ENCODE measurements around the gene MGLL.

The MGLL gene

GRCh38 chr3:127819656-127820055 lies 2.7 kb downstream of the MGLL start:
- no peaks in the 10 kb centered on the region for H3K9me3 ChIP-seq (ENCODE audit: control insufficient read depth, insufficient read depth, low read length)
- H3K36me3 ChIP-seq (ENCODE audit: control insufficient read depth, insufficient read depth, low read length), result no peaks in the 10 kb centered on the region
- H3K9ac ChIP-seq (ENCODE audit: low read depth, low read length), result no peak overlapping the region
- H3K4me3 ChIP-seq (ENCODE audit: low read depth, low read length), result no peak overlapping the region
- H3K27me3 ChIP-seq (ENCODE audit: control insufficient read depth, insufficient read depth, low read length), result peaks cover 28% of the 10 kb centered on the region
- peaks cover 2% of the 10 kb centered on the region for H3K4me1 ChIP-seq (ENCODE audit: control insufficient read depth, insufficient read depth, low read length)

DNA sequence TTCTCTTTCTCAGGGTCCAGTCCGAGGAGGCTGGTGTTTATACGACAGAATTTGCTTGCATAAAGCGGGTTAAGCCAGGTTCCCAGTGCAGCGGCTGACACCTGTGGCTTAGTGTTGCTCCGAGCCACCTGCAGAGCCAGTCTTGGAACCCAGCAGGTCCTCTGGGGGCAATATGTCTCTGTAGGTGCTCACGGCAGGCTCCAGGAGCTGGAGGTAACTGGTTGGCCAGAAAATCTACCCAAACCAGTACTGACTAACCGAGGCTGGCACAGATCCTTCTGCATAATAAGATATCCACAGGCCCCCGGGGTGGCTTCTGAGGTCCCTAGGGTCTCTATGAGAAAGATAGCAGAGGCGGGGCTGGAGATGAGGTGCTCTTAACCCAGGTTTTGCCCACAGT lies 3.2 kb downstream of the MGLL start:
- H3K9ac ChIP-seq (ENCODE audit: low read depth, low read length), result no peak overlapping the region
- H3K9me3 ChIP-seq (ENCODE audit: control insufficient read depth, insufficient read depth, low read length), result no peaks in the 10 kb centered on the region
- H3K4me3 ChIP-seq (ENCODE audit: low read depth, low read length), result no peak overlapping the region
- peaks cover 2% of the 10 kb centered on the region for H3K4me1 ChIP-seq (ENCODE audit: control insufficient read depth, insufficient read depth, low read length)
- peaks cover 27% of the 10 kb centered on the region for H3K27me3 ChIP-seq (ENCODE audit: control insufficient read depth, insufficient read depth, low read length)
- H3K36me3 ChIP-seq (ENCODE audit: control insufficient read depth, insufficient read depth, low read length), result no peaks in the 10 kb centered on the region

DNA sequence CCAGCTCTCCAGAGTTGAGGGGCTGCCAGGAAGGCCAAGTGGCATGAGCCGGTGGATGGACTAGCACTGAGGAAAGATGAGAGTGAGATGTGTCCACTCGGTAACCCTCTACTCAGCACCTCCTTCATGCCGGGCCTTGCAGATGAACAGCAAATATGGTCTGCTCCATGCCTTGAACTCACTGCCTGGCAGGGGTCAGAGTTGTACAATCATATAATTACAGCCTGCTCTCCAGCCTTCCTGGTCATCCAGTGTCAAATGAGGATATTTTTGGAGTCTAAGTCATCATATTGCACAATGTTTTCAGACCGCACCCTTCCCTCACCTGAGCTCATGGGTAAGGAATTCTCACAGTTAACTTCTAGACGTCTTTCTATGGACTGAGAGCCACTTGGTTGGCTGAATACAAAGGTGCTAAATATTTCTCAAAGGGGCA lies 4.9 kb downstream of the MGLL start:
- Histone ChIP-seq H3K36me3 (ENCODE audit: control insufficient read depth, insufficient read depth, low read length) (no peaks in the 10 kb centered on the region), H3K27me3 (ENCODE audit: control insufficient read depth, insufficient read depth, low read length) (peaks cover 16% of the 10 kb centered on the region), H3K9me3 (ENCODE audit: control insufficient read depth, insufficient read depth, low read length) (no peaks in the 10 kb centered on the region), H3K9ac (ENCODE audit: low read depth, low read length) (no peak overlapping the region), H3K4me1 (ENCODE audit: control insufficient read depth, insufficient read depth, low read length) (peaks cover 2% of the 10 kb centered on the region), H3K4me3 (ENCODE audit: low read depth, low read length) (no peak overlapping the region)

DNA sequence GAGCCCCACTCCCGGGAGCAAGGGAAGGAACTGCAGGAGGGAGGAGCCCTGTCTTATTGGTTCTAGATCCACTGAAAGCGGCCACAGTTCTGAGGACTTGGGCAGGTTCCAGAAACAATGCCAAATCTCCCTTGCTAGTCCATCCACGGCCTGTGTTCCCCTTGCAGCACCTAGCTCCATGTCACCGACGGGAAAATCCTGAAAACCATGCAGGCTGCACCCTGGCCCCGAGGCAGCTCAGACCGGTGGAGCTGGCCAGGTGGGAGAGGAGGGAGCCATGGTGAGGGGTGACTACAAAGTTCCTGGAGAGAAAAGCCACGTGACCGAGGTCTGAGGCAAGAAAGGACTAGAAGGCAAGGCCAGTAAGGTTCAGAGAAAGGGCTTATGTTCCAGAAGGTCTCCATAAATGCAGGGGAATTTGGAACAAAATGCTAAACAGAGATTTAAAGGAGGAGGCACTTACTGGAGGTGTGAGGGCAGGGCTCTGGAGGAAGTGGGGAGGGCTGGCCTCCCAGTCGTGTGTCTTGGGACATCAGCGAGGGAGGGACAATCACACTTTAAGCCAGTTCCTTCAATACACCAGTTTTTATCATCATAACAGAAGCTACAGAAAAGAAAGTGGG lies 5.4 kb downstream of the MGLL start:
- Histone ChIP-seq H3K27me3 (ENCODE audit: control insufficient read depth, insufficient read depth, low read length) (peaks cover 11% of the 10 kb centered on the region), H3K9me3 (ENCODE audit: control insufficient read depth, insufficient read depth, low read length) (no peaks in the 10 kb centered on the region), H3K36me3 (ENCODE audit: control insufficient read depth, insufficient read depth, low read length) (no peaks in the 10 kb centered on the region), H3K4me1 (ENCODE audit: control insufficient read depth, insufficient read depth, low read length) (peaks cover 2% of the 10 kb centered on the region), H3K4me3 (ENCODE audit: low read depth, low read length) (no peak overlapping the region), H3K9ac (ENCODE audit: low read depth, low read length) (no peak overlapping the region)

- Histone ChIP-seq H3K4me1 (ENCODE audit: control insufficient read depth, insufficient read depth, low read length) (peaks cover 2% of the 10 kb centered on the region), H3K9me3 (ENCODE audit: control insufficient read depth, insufficient read depth, low read length) (no peaks in the 10 kb centered on the region), H3K9ac (ENCODE audit: low read depth, low read length) (no peak overlapping the region), H3K36me3 (ENCODE audit: control insufficient read depth, insufficient read depth, low read length) (no peaks in the 10 kb centered on the region), H3K4me3 (ENCODE audit: low read depth, low read length) (no peak overlapping the region), H3K27me3 (ENCODE audit: control insufficient read depth, insufficient read depth, low read length) (peaks cover 2% of the 10 kb centered on the region)
Measured at GRCh38 chr3:127815641-127816605, 6.4 kb downstream of the MGLL start.

DNA sequence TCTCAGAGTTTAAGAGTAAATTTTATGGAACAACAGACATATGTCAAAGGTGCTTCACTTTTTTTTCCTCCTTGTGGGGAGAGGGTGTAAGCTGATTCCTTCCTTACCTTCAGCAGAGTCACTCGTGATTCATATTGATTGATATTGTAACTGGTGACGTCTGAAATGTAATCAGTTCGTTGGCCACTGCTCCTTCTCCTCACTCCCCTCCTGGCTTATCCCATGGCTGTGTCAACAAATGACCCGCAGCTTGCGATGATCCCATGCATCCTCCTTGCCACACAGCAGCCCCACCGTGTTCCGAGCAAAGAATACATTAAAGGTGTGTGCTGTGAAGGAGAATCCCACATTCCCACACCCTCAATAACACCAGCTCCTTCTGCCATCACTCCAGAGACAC lies 7.3 kb downstream of the MGLL start:
- H3K4me3 ChIP-seq (ENCODE audit: low read depth, low read length), result no peak overlapping the region
- no peaks in the 10 kb centered on the region for H3K27me3 ChIP-seq (ENCODE audit: control insufficient read depth, insufficient read depth, low read length)
- no peaks in the 10 kb centered on the region for H3K36me3 ChIP-seq (ENCODE audit: control insufficient read depth, insufficient read depth, low read length)
- H3K4me1 ChIP-seq (ENCODE audit: control insufficient read depth, insufficient read depth, low read length), result no peaks in the 10 kb centered on the region
- no peak overlapping the region for H3K9ac ChIP-seq (ENCODE audit: low read depth, low read length)
- H3K9me3 ChIP-seq (ENCODE audit: control insufficient read depth, insufficient read depth, low read length), result no peaks in the 10 kb centered on the region

DNA sequence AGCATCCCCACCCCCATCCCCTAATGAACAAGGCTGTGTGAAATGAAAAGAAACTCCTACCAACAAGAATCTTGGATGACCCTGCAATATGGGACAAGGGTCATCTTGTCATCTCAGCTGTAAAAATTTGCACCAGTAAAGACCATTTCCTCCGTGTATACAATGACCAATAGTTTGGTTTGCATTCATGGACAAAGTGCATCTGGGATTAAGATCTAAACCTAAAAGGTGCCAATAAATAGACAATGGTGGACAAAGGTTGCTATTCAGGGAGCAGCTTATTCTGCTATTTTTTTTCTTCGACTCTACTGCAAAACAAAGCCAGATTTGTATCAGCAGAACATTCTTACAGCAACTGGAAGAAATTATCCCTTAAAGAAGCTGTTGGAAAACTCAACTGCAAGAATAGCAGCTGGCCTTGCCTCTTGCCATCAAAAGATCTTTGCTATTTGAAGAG lies 8.0 kb downstream of the MGLL start:
- Histone ChIP-seq H3K4me1 (ENCODE audit: control insufficient read depth, insufficient read depth, low read length) (no peaks in the 10 kb centered on the region), H3K9ac (ENCODE audit: low read depth, low read length) (no peak overlapping the region), H3K9me3 (ENCODE audit: control insufficient read depth, insufficient read depth, low read length) (no peaks in the 10 kb centered on the region), H3K27me3 (ENCODE audit: control insufficient read depth, insufficient read depth, low read length) (no peaks in the 10 kb centered on the region), H3K4me3 (ENCODE audit: low read depth, low read length) (no peak overlapping the region), H3K36me3 (ENCODE audit: control insufficient read depth, insufficient read depth, low read length) (no peaks in the 10 kb centered on the region)

GRCh38 chr3:127812151-127812550 lies 10.2 kb downstream of the MGLL start:
- Histone ChIP-seq H3K4me1 (ENCODE audit: control insufficient read depth, insufficient read depth, low read length) (no peaks in the 10 kb centered on the region), H3K9ac (ENCODE audit: low read depth, low read length) (no peak overlapping the region), H3K4me3 (ENCODE audit: low read depth, low read length) (no peak overlapping the region), H3K36me3 (ENCODE audit: control insufficient read depth, insufficient read depth, low read length) (no peaks in the 10 kb centered on the region), H3K9me3 (ENCODE audit: control insufficient read depth, insufficient read depth, low read length) (no peaks in the 10 kb centered on the region), H3K27me3 (ENCODE audit: control insufficient read depth, insufficient read depth, low read length) (no peaks in the 10 kb centered on the region)

- H3K9ac ChIP-seq (ENCODE audit: low read depth, low read length), result no peak overlapping the region
Measured at GRCh38 chr3:127811717-127812116, 10.6 kb downstream of the MGLL start.

GRCh38 chr3:127809611-127810010 lies 12.7 kb downstream of the MGLL start:
- no peak overlapping the region for H3K9ac ChIP-seq (ENCODE audit: low read depth, low read length)
- H3K4me1 ChIP-seq (ENCODE audit: control insufficient read depth, insufficient read depth, low read length), result no peaks in the 10 kb centered on the region
- H3K27me3 ChIP-seq (ENCODE audit: control insufficient read depth, insufficient read depth, low read length), result no peaks in the 10 kb centered on the region
- H3K36me3 ChIP-seq (ENCODE audit: control insufficient read depth, insufficient read depth, low read length), result no peaks in the 10 kb centered on the region
- no peaks in the 10 kb centered on the region for H3K9me3 ChIP-seq (ENCODE audit: control insufficient read depth, insufficient read depth, low read length)
- H3K4me3 ChIP-seq (ENCODE audit: low read depth, low read length), result no peak overlapping the region

More at GRCh38 chr3:127811717-127812116, 10.6 kb downstream of the MGLL start:
- no peaks in the 10 kb centered on the region for H3K27me3 ChIP-seq (ENCODE audit: control insufficient read depth, insufficient read depth, low read length)
- no peak overlapping the region for H3K4me3 ChIP-seq (ENCODE audit: low read depth, low read length)
- no peaks in the 10 kb centered on the region for H3K4me1 ChIP-seq (ENCODE audit: control insufficient read depth, insufficient read depth, low read length)
- H3K9me3 ChIP-seq (ENCODE audit: control insufficient read depth, insufficient read depth, low read length), result no peaks in the 10 kb centered on the region
- H3K36me3 ChIP-seq (ENCODE audit: control insufficient read depth, insufficient read depth, low read length), result no peaks in the 10 kb centered on the region

GRCh38 chr3:127809211-127809610 lies 13.1 kb downstream of the MGLL start:
- no peaks in the 10 kb centered on the region for H3K9me3 ChIP-seq (ENCODE audit: control insufficient read depth, insufficient read depth, low read length)
- H3K9ac ChIP-seq (ENCODE audit: low read depth, low read length), result no peak overlapping the region
- no peak overlapping the region for H3K4me3 ChIP-seq (ENCODE audit: low read depth, low read length)
- no peaks in the 10 kb centered on the region for H3K36me3 ChIP-seq (ENCODE audit: control insufficient read depth, insufficient read depth, low read length)
- no peaks in the 10 kb centered on the region for H3K4me1 ChIP-seq (ENCODE audit: control insufficient read depth, insufficient read depth, low read length)
- no peaks in the 10 kb centered on the region for H3K27me3 ChIP-seq (ENCODE audit: control insufficient read depth, insufficient read depth, low read length)

- H3K27me3 ChIP-seq (ENCODE audit: control insufficient read depth, insufficient read depth, low read length), result no peaks in the 10 kb centered on the region
- no peak overlapping the region for H3K4me3 ChIP-seq (ENCODE audit: low read depth, low read length)
- H3K36me3 ChIP-seq (ENCODE audit: control insufficient read depth, insufficient read depth, low read length), result no peaks in the 10 kb centered on the region
- no peak overlapping the region for H3K9ac ChIP-seq (ENCODE audit: low read depth, low read length)
- H3K9me3 ChIP-seq (ENCODE audit: control insufficient read depth, insufficient read depth, low read length), result no peaks in the 10 kb centered on the region
- H3K4me1 ChIP-seq (ENCODE audit: control insufficient read depth, insufficient read depth, low read length), result no peaks in the 10 kb centered on the region
Measured at GRCh38 chr3:127808197-127808596, 14.1 kb downstream of the MGLL start.

All from iPS-15b (cell line).